Esophagus muscularis mucosa (tissue), 4 donors: ENCODE measurements around the gene DYNC1LI1. TPM values are rescaled to one million over a fixed set of nuclear protein-coding genes. Genes with fewer than 3 reads are reported as not detected.

Source experiments
- DNase-seq: peaks from one replicate; pipeline ENCODE4 v3.0.0-alpha.2; 2017; ENCODE audit errors: extremely low spot score
- H3K27ac ChIP-seq, 4 donors: fragments of 200-600 bp; sonication (generic); replicated peaks in 1 of 4; 1 replicate in 3 of 4; 2 replicates in 1 of 4; pipeline ENCODE4 v1.5.1; 2016 to 2019; ENCODE audit warnings: mild to moderate bottlenecking in 1 of 4
- H3K27me3 ChIP-seq, 4 donors: fragments of 200-600 bp; sonication (generic); one replicate each; pipeline versions ENCODE4 v1.5.1 to v1.6.0; 2016 to 2019
- H3K36me3 ChIP-seq, 4 donors: fragments of 200-600 bp; sonication (generic); one replicate each; pipeline ENCODE4 v1.5.1; 2016 to 2019
- H3K4me1 ChIP-seq, 4 donors: fragments of 200-600 bp; sonication (generic); one replicate each; pipeline ENCODE4 v1.5.1; 2016 to 2019
- H3K4me3 ChIP-seq, 4 donors: fragments of 200-600 bp; sonication (generic); 1 replicate in 2 of 4; 2 replicates in 2 of 4; pipeline ENCODE4 v1.5.1; 2016 to 2019; ENCODE audit warnings: mild to moderate bottlenecking in 4 of 4, moderate library complexity in 1 of 4
- H3K9me3 ChIP-seq, 4 donors: fragments of 200-600 bp; sonication (generic); 1 replicate in 3 of 4; 2 replicates in 1 of 4; pipeline ENCODE4 v1.5.1; 2016 to 2019
- EP300 ChIP-seq: sonication (generic); formaldehyde crosslinking; IDR thresholded peaks from one replicate; pipeline ENCODE4 v1.6.1; 2017; ENCODE audit warnings: antibody characterized with exemption
- POLR2A ChIP-seq: fragments of 450-650 bp; IDR thresholded peaks from one replicate; pipeline ENCODE4 v1.6.1; 2017; ENCODE audit warnings: antibody characterized with exemption, moderate library complexity, mild to moderate bottlenecking, low read depth
- POLR2AphosphoS5 ChIP-seq, 2 donors: sonication (generic); formaldehyde crosslinking; IDR thresholded peaks; one replicate each; pipeline ENCODE4 v1.6.1; 2017; ENCODE audit warnings: antibody characterized with exemption in 2 of 2
- WGBS: methylation state at CpG from one replicate; pipeline ENCODE4 v1.1.5; 2018; 5-methylcytosine and 5-hydroxymethylcytosine counted together
- intact Hi-C: fragments of 100-400 bp; cut with DNase I; formaldehyde crosslinking; loops from one replicate; pipeline ENCODE4 v1.15.1; 2023
- total RNA-seq, 4 donors: library from RNA; depleted of rRNA; stranded (reverse); fragments of >200 nt; gene quantifications; one replicate each; pipeline versions ENCODE4 v1.1.0 to v1.2.1, GENCODE V29; 2016
- TF ChIP-seq, protein P1 (sequence below), 3 experiments: fragments of 200-600 bp in 2 of 3; fragments of 450-650 bp in 1 of 3; sonication (generic) in 2 of 3; IDR thresholded peaks; one replicate each; pipeline ENCODE4 v1.5.1; 2017 to 2019; ENCODE audit warnings: antibody characterized with exemption in 3 of 3, mild to moderate bottlenecking in 2 of 3, moderate library complexity in 1 of 3

The DYNC1LI1 gene
- total RNA-seq, 4 donors from 2014 or later: 30.0 to 38.2 (median 32.5) TPM

DNA sequence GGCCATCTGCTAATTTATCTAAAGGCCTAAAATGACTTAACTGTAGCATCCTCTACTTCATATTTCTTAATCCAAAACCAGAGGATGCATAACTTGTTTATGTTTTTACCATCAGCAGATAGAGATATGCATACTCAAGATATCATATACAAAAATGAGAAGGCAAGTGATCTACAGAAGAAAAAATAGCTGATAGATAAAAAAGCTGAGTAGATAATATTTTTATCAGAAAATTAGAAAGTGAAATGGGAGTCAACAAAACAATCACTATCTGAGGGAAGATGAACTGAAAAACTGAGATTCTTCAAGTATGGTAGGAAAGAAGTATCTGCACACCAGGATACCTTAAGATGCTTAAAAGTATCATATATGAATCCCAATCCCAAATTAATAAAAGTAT lies 25.4 kb downstream of the DYNC1LI1 start:
- no peak for DNase-seq
- H3K4me1 ChIP-seq: peaks cover 11 to 21% (median 16%) of the 10 kb centered on the region in 4 donors
- intact Hi-C loops: no loop called here
- H3K4me3 ChIP-seq: no peak overlapping the region
- no peaks in the 10 kb centered on the region for H3K27me3 ChIP-seq
- H3K36me3 ChIP-seq: peaks cover under 1 to 8% (median 1%) of the 10 kb centered on the region in 4 donors
- no peak overlapping the region for H3K27ac ChIP-seq
- TF ChIP-seq POLR2AphosphoS5 (IDR thresholded peaks at IDR 0.05) (no peak), EP300 (no peak), POLR2A (no peak)
- TF ChIP-seq, protein P1, sequence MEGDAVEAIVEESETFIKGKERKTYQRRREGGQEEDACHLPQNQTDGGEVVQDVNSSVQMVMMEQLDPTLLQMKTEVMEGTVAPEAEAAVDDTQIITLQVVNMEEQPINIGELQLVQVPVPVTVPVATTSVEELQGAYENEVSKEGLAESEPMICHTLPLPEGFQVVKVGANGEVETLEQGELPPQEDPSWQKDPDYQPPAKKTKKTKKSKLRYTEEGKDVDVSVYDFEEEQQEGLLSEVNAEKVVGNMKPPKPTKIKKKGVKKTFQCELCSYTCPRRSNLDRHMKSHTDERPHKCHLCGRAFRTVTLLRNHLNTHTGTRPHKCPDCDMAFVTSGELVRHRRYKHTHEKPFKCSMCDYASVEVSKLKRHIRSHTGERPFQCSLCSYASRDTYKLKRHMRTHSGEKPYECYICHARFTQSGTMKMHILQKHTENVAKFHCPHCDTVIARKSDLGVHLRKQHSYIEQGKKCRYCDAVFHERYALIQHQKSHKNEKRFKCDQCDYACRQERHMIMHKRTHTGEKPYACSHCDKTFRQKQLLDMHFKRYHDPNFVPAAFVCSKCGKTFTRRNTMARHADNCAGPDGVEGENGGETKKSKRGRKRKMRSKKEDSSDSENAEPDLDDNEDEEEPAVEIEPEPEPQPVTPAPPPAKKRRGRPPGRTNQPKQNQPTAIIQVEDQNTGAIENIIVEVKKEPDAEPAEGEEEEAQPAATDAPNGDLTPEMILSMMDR (IDR thresholded peaks at IDR 0.05): no peak
- H3K9me3 ChIP-seq: no peaks in the 10 kb centered on the region

DNA sequence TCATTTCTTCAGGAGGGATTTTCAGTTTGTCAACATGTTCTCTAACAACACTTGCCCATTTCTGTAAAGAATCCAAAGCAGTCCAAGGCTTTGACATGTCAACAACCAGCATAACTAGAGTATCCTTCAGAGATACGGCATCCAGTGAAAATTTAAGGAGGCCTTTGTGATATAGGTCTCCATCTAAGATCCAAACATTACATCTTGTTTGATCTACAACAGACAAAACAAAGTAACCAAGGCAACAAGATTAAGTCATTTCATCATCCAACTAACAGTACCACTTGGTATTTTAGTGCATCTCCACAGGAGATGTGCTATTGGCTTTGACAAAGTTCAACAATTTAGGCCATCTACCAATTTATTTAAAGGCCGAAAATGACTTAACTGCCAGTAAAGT lies 25.8 kb downstream of the DYNC1LI1 start:
- no peaks in the 10 kb centered on the region for H3K9me3 ChIP-seq
- H3K27ac ChIP-seq: no peak overlapping the region
- no peaks in the 10 kb centered on the region for H3K27me3 ChIP-seq
- intact Hi-C loops: no loop called here
- H3K36me3 ChIP-seq: peaks cover 5 to 12% (median 6%) of the 10 kb centered on the region in 4 donors
- H3K4me3 ChIP-seq: no peak overlapping the region
- no peak for DNase-seq
- peaks cover 11 to 21% (median 16%) of the 10 kb centered on the region in 4 donors for H3K4me1 ChIP-seq
- TF ChIP-seq POLR2AphosphoS5 (IDR thresholded peaks at IDR 0.05) (no peak), POLR2A (no peak), EP300 (no peak)
- TF ChIP-seq, protein P1 (IDR thresholded peaks at IDR 0.05): no peak
- WGBS: 73% methylated on average over 2 of the region's 2 CpGs

DNA sequence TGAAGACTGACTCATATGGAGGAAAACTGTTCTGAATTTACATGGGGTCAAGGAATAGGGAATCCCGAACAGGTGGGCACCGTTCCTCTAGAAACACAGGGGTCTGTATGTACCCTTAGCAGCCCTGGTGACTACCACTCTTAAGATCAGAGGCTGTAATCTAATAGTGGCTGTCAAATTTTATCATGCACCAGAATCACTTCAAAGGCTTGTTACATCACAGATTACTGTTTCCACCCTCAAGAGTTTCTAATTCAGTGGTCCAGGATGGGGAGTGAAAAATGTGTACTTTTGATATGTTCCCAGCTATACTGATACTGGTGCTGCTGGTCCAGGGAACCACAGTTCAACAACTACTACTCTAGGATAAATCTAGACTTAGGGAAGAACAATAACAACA lies 27.9 kb downstream of the DYNC1LI1 start:
- no peak for DNase-seq
- H3K9me3 ChIP-seq: no peaks in the 10 kb centered on the region
- peaks cover 5 to 19% (median 15%) of the 10 kb centered on the region in 4 donors for H3K4me1 ChIP-seq
- H3K36me3 ChIP-seq: peaks cover 7 to 20% (median 14%) of the 10 kb centered on the region in 4 donors
- no peak overlapping the region for H3K27ac ChIP-seq
- 100% methylated on average over 2 of the region's 2 CpGs for WGBS
- no peak overlapping the region for H3K4me3 ChIP-seq
- intact Hi-C loops: no loop called here
- TF ChIP-seq POLR2AphosphoS5 (IDR thresholded peaks at IDR 0.05) (no peak), EP300 (no peak), POLR2A (no peak)
- TF ChIP-seq, protein P1 (IDR thresholded peaks at IDR 0.05): no peak
- no peaks in the 10 kb centered on the region for H3K27me3 ChIP-seq

DNA sequence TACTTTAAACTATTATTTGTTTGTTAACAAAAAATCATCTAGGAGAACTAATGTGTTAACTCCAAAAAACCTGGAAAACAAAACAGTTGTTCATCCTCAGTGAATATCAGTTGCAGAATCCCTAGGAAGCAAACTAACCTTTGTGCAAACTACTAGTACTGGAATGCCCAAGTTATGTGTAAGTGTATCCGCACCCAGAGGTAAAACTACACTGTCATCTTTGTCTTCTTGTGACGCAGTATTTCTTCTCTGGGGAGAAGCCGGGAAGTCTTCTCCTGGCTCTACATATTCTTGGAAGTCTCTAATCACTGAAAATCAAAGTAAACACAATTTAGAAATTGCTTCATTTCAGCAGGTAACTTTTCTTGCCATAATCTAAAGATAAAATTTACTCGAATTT lies 29.8 kb downstream of the DYNC1LI1 start:
- Histone ChIP-seq H3K4me3 (no peak overlapping the region), H3K27me3 (no peaks in the 10 kb centered on the region), H3K9me3 (no peaks in the 10 kb centered on the region), H3K36me3 (peaks cover 7 to 32% (median 18%) of the 10 kb centered on the region in 4 donors), H3K27ac (no peak overlapping the region), H3K4me1 (peaks cover 5 to 16% (median 11%) of the 10 kb centered on the region in 4 donors)
- DNase-seq: no peak
- TF ChIP-seq POLR2AphosphoS5 (IDR thresholded peaks at IDR 0.05) (no peak), POLR2A (no peak), EP300 (no peak)
- TF ChIP-seq, protein P1 (IDR thresholded peaks at IDR 0.05): no peak
- intact Hi-C loops: no loop called here
- WGBS: 93% methylated on average over 4 of the region's 4 CpGs

DNA sequence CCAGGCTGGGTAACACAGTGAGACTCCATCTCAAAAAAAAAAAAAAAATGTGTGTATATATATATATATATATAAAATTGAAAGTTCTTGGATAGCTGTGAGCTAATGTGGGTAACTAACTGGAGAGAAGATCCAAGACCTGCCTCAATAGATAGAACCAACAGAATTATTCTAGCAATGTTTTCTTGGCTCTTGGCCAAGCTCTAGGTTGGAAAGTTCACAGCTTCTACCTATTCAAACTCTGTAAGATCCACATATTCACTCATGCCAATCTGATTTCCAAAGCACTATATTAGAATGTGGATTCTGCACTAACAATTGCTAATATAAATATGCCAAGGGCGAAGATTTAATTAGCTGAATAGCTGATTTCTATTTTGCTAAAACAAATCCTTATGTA lies 38.2 kb downstream of the DYNC1LI1 start:
- no peak for DNase-seq
- TF ChIP-seq EP300: no peak
- peaks cover 0 to 9% (median 4%) of the 10 kb centered on the region in 4 donors for H3K4me1 ChIP-seq
- intact Hi-C loops: no loop called here
- H3K4me3 ChIP-seq: no peak overlapping the region
- no peaks in the 10 kb centered on the region for H3K9me3 ChIP-seq
- WGBS: 100% methylated on average over 1 of the region's 1 CpG
- no peak overlapping the region for H3K27ac ChIP-seq
- no peaks in the 10 kb centered on the region for H3K27me3 ChIP-seq
- peaks cover 11 to 70% (median 38%) of the 10 kb centered on the region in 4 donors for H3K36me3 ChIP-seq
